Heart left ventricle (tissue), 16 donors: ENCODE measurements around the gene SNX20. TPM values are rescaled to one million over a fixed set of nuclear protein-coding genes. Genes with fewer than 3 reads are reported as not detected.
A peak's percentile ranks its signal among the peaks of the same experiment; 100 is the strongest.

Experiments used
- ATAC-seq, 4 donors: fragments of 200-7000 bp; cut with Tn5 transposase; one replicate each; pipeline ENCODE4 v1.9.1; 2020 to 2022; ENCODE audit warnings: moderate library complexity in 4 of 4, mild to moderate bottlenecking in 3 of 4, moderate number of reproducible peaks in 1 of 4
- DNase-seq, 5 donors: peaks; one replicate each; pipeline ENCODE4 v3.0.0-alpha.2; 2020
- H3K27ac ChIP-seq, 12 donors: fragments of 200-600 bp; sonication (generic) in 4 of 12; one replicate each; pipeline versions ENCODE4 v1.5.0 to v1.8.0; 2016 to 2022; ENCODE audit warnings: mild to moderate bottlenecking in 2 of 12
- H3K27me3 ChIP-seq, 9 donors: fragments of 200-600 bp; sonication (generic) in 2 of 9; one replicate each; pipeline versions ENCODE4 v1.5.1 to v1.8.0; 2016 to 2022; ENCODE audit warnings: mild to moderate bottlenecking in 3 of 9
- H3K36me3 ChIP-seq, 9 donors: fragments of 200-600 bp; sonication (generic) in 2 of 9; one replicate each; pipeline versions ENCODE4 v1.5.0 to v1.8.0; 2018 to 2022; ENCODE audit warnings: mild to moderate bottlenecking in 2 of 9
- H3K4me1 ChIP-seq, 12 donors: fragments of 200-600 bp; sonication (generic) in 4 of 12; one replicate each; pipeline versions ENCODE4 v1.5.0 to v1.8.0; 2016 to 2022; ENCODE audit warnings: mild to moderate bottlenecking in 3 of 12
- H3K4me3 ChIP-seq, 12 donors: fragments of 200-600 bp; sonication (generic) in 4 of 12; one replicate each; pipeline versions ENCODE4 v1.5.0 to v1.8.0; 2017 to 2022; ENCODE audit warnings: mild to moderate bottlenecking in 9 of 12, moderate library complexity in 4 of 12
- H3K9me3 ChIP-seq, 12 donors: fragments of 200-600 bp; sonication (generic) in 4 of 12; one replicate each; pipeline versions ENCODE4 v1.5.0 to v1.8.0; 2016 to 2022; ENCODE audit warnings: mild to moderate bottlenecking in 1 of 12
- POLR2A ChIP-seq, 2 donors: fragments of 450-650 bp; IDR thresholded peaks; one replicate each; pipeline ENCODE4 v1.6.1; 2017; ENCODE audit warnings: antibody characterized with exemption in 2 of 2, mild to moderate bottlenecking in 2 of 2, moderate library complexity in 2 of 2
- WGBS, 4 donors: extraction: QIAGEN DNeasy Blood & Tissue Kit in 2 of 4; methylation state at CpG; one replicate each; pipeline versions ENCODE4 v1.1.5 to v1.1.7; 2013 to 2018; 5-methylcytosine and 5-hydroxymethylcytosine counted together
- intact Hi-C, 10 donors: fragments of 100-400 bp; cut with DNase I; formaldehyde crosslinking; loops; one replicate each; pipeline versions ENCODE4 v1.11.1 to v1.14.2; 2022
- polyA plus RNA-seq, 2 donors: library from polyadenylated mRNA; stranded (reverse); fragments of 200-250 nt; gene quantifications; one replicate each; pipeline ENCODE4 v1.2.3, GENCODE V29; 2013
- total RNA-seq, 9 donors: library from RNA; depleted of rRNA in 2 of 9; stranded (reverse); fragments of >200 nt in 2 of 9; fragmentation: NEBNext Ultra II Directional in 3 of 9; extraction: Animal tissue kit (Norgen Biotek cat#: 25700) in 3 of 9; gene quantifications; one replicate each; pipeline versions ENCODE4 v1.1.0 to v1.2.4, GENCODE V29; 2016 to 2023
- TF ChIP-seq, protein P1 (sequence below), 12 donors: fragments of 200-600 bp; sonication (generic) in 4 of 12; IDR thresholded peaks; one replicate each; pipeline versions ENCODE4 v1.5.0 to v1.8.0; 2018 to 2022; ENCODE audit warnings: antibody characterized with exemption in 12 of 12, mild to moderate bottlenecking in 5 of 12
- donor health status: ischemic (EF 13 %, LVEDD 7.1; RV severe dilation, severe dysfunction).
- donor health status: healthy with polysubstance abuse.
- donor health status: DM: no; HTN: yes; CAD: no.
- donor health status: DM: no; HTN: no; CAD: no.
- donor health status: ischemic (EF 25% LVEDD 6.9; RV normal size, moderate dysfunction).
- donor health status: ischemic (EF 25% LVEDD 5.7; RV mildly dilated, moderate dysfunction).
- donor health status: healthy.
- donor health status: DM: yes; HTN: yes; CAD: no.
- donor health status: ischemic (EF 35%, LVEDD 5.7; RV mildly dilated, moderate dysfunction).
- donor health status: nonischemic (EF 11% LVEDD 7.7; RV severe dilation, severe dysfunction).
- donor health status: DM: yes; HTN: yes; CAD: no.
- donor health status: PGD.
- donor health status: ischemic (EF 29% LVEDD 5.4; RV normal size, mild dysfunction).
- donor health status: nonischemic (EF 23%, LVEDD 6.1; RV moderate dilation, normal function).

Gene SNX20
- total and polyA plus RNA-seq, 11 donors, result 0.27 to 11.9 (median 0.64) TPM

- ATAC-seq (no peak), DNase-seq (no peak)
- no peaks in the 10 kb centered on the region for H3K27me3 ChIP-seq
- TF ChIP-seq POLR2A (IDR thresholded peaks at IDR 0.05), result no peak
- 89 to 95% (median 90%) methylated on average over 3 of the region's 3 CpGs for whole genome bisulfite sequencing, 4 donors
- H3K27ac ChIP-seq, result peak overlapping the region in 2 of 12 donors; percentile 37 to 90
- H3K9me3 ChIP-seq, result no peaks in the 10 kb centered on the region
- peak overlapping the region in 9 of 12 donors; percentile 12 to 70 (median 34) for H3K4me3 ChIP-seq
- peaks cover 0 to 24% (median 0%) of the 10 kb centered on the region in 9 donors for H3K36me3 ChIP-seq
- H3K4me1 ChIP-seq, result peaks cover 0 to 67% (median 0%) of the 10 kb centered on the region in 12 donors
- intact Hi-C loops, result no loop called here
These were observed 587 bp downstream of the SNX20 start for GRCh38 chr16:50680556-50680893.

DNA sequence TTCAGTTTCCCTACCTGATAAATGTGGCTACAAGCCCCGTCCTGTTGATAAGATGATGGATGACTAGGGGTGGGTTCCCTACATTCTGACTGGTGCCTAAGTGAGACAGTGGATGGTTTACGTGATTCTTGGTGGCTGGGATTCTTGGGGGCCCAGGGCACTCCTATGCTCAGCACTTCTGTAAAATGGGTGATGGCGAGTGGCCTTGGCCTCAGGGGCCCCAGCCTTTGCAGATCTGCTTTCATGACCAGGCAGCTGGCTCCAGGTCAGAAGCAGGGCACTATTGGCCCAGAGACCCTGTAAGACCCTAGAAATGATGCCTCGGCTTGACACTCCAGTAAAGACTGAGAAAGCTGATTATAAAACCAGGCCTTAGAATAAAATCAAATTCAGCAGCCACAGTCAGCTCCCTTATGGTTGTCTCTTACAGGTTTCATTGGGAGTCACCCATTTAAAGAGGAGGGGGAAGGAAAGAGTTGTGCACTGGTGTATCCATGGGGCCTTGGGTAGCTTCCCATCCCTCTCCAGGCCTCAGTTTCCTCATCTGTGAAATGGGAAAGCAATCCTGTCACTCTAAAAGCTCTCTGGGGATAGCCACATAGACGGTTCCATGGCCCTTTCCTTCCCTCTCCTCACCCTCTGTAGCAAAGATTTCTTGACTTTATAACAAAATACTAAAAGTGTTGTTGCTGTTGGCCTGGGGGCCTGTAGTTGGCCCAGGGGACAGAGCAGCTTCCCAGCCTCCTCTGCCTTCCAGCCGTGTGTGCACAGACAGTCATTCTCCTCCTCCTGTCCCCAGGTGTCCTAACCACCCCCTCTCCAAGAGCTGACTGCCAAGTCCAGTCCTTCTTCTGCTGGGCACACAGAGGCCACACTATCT lies 1.2 kb downstream of the SNX20 start:
- no peaks in the 10 kb centered on the region for H3K9me3 ChIP-seq
- ATAC-seq (no peak), DNase-seq (no peak)
- peaks cover 0 to 5% (median 0%) of the 10 kb centered on the region in 9 donors for H3K27me3 ChIP-seq
- peaks cover 0 to 61% (median 0%) of the 10 kb centered on the region in 12 donors for H3K4me1 ChIP-seq
- TF ChIP-seq, protein P1, sequence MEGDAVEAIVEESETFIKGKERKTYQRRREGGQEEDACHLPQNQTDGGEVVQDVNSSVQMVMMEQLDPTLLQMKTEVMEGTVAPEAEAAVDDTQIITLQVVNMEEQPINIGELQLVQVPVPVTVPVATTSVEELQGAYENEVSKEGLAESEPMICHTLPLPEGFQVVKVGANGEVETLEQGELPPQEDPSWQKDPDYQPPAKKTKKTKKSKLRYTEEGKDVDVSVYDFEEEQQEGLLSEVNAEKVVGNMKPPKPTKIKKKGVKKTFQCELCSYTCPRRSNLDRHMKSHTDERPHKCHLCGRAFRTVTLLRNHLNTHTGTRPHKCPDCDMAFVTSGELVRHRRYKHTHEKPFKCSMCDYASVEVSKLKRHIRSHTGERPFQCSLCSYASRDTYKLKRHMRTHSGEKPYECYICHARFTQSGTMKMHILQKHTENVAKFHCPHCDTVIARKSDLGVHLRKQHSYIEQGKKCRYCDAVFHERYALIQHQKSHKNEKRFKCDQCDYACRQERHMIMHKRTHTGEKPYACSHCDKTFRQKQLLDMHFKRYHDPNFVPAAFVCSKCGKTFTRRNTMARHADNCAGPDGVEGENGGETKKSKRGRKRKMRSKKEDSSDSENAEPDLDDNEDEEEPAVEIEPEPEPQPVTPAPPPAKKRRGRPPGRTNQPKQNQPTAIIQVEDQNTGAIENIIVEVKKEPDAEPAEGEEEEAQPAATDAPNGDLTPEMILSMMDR (IDR thresholded peaks at IDR 0.05), result no peak
- no peak for TF ChIP-seq POLR2A (IDR thresholded peaks at IDR 0.05)
- intact Hi-C loops, result no loop called here
- H3K4me3 ChIP-seq, result peak overlapping the region in 5 of 12 donors; percentile 30 to 70 (median 49)
- H3K36me3 ChIP-seq, result peaks cover 0 to 31% (median 0%) of the 10 kb centered on the region in 9 donors
- 86 to 89% (median 87%) methylated on average over 6 of the region's 6 CpGs for WGBS, 4 donors
- peak overlapping the region in 1 of 12 donors; percentile 90 for H3K27ac ChIP-seq

GRCh38 chr16:50679266-50679665 lies 1.8 kb downstream of the SNX20 start:
- no peak for DNase-seq
- Histone ChIP-seq H3K36me3 (peaks cover 0 to 37% (median 0%) of the 10 kb centered on the region in 9 donors), H3K4me3 (peak overlapping the region in 1 of 12 donors; percentile 70), H3K9me3 (no peaks in the 10 kb centered on the region), H3K27ac (peak overlapping the region in 1 of 12 donors; percentile 90), H3K4me1 (peaks cover 0 to 54% (median 0%) of the 10 kb centered on the region in 12 donors), H3K27me3 (peaks cover 0 to 10% (median 0%) of the 10 kb centered on the region in 9 donors)
- intact Hi-C loops, result no loop called here
- 80 to 89% (median 84%) methylated on average over 14 of the region's 14 CpGs for whole genome bisulfite sequencing, 4 donors
- no peak for ATAC-seq
- TF ChIP-seq POLR2A (IDR thresholded peaks at IDR 0.05), result no peak
- TF ChIP-seq, protein P1 (IDR thresholded peaks at IDR 0.05), result no peak

DNA sequence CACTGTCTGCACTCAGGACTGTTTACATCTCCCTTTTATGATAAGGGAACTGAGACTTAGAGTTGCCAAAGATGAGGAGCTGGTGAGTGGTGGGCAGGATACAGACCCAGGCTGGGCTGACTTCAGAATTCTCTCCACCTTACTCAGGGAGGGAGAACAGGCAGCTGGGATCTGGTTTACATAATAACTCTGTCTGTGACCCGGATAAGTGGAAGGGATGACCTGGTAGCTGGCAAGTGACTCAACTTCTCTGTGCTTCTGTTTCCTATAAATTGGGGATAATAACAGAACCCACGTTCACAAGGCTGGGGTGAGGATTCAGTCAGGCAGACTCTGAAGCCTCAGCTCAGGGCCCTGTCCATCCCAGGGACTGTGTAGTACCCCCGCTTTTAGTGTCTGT lies 2.6 kb downstream of the SNX20 start:
- H3K9me3 ChIP-seq, result peaks cover 0 to 5% (median 0%) of the 10 kb centered on the region in 12 donors
- DNase-seq (no peak), ATAC-seq (no peak)
- WGBS, 4 donors, result 60 to 67% (median 66%) methylated on average over 3 of the region's 3 CpGs
- intact Hi-C loops, result no loop called here
- H3K4me1 ChIP-seq, result peaks cover 0 to 47% (median 0%) of the 10 kb centered on the region in 12 donors
- TF ChIP-seq POLR2A (IDR thresholded peaks at IDR 0.05), result no peak
- TF ChIP-seq, protein P1 (IDR thresholded peaks at IDR 0.05), result no peak
- H3K27ac ChIP-seq, result peak overlapping the region in 1 of 12 donors; percentile 90
- H3K36me3 ChIP-seq, result peaks cover 0 to 44% (median 0%) of the 10 kb centered on the region in 9 donors
- peak overlapping the region in 1 of 12 donors; percentile 70 for H3K4me3 ChIP-seq
- peaks cover 0 to 17% (median 5%) of the 10 kb centered on the region in 9 donors for H3K27me3 ChIP-seq
